ENCODE measurements around the gene SWAP70.

SWAP70 gene

GRCh38 chr11:9780929-9781328 lies 117.1 kb downstream of the SWAP70 start:
- DNase-seq = no peak

- DNase-seq = no peak
Measured at GRCh38 chr11:9783986-9784385, 120.1 kb downstream of the SWAP70 start.

GRCh38 chr11:9784602-9785315 lies 120.9 kb downstream of the SWAP70 start:
- no peak for DNase-seq

GRCh38 chr11:9787260-9787659 lies 123.4 kb downstream of the SWAP70 start:
- DNase-seq = no peak

- no peak for DNase-seq
Measured at GRCh38 chr11:9787981-9788521, 124.2 kb downstream of the SWAP70 start.

GRCh38 chr11:9789910-9790309 lies 126.0 kb downstream of the SWAP70 start:
- no peak for DNase-seq

GRCh38 chr11:9790703-9791102 lies 126.8 kb downstream of the SWAP70 start:
- DNase-seq = no peak

- DNase-seq = no peak
Measured at GRCh38 chr11:9796266-9796665, 132.4 kb downstream of the SWAP70 start.

- no peak for DNase-seq
Measured at GRCh38 chr11:9796854-9797253, 133.0 kb downstream of the SWAP70 start.

- DNase-seq = no peak
Measured at GRCh38 chr11:9797300-9797699, 133.4 kb downstream of the SWAP70 start.

- DNase-seq = no peak
Measured at GRCh38 chr11:9799886-9800285, 136.0 kb downstream of the SWAP70 start.

GRCh38 chr11:9802291-9802861 lies 138.5 kb downstream of the SWAP70 start:
- DNase-seq = no peak
